ENCODE measurements around the gene IL10RB.

Gene IL10RB

GRCh38 chr21:33266789-33267135, 595 bp downstream of the IL10RB start:
- DNase-seq (ENCODE audit: low read depth in 3 of 3), result no peak

DNA sequence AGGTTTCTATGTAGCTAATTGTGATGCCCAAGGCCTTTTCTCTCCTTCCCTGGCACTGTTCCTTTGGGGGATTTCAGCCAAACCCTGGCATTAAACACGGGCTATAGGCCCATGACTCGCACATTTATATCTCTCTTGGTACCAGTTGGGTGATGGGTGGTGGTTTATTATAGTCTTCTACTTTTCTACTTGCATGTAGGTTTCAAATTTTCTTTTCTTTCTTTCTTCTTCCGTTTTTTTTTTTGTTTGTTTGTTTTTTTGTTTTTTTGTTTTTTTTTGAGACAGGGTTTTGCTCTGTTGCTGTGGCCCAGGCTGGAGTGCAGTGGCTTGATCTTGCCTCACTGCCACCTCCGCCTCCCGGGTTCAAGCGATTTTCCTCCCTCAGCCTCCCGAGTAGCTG, 1.1 kb downstream of the IL10RB start:
- DNase-seq (ENCODE audit: low read depth in 3 of 3), result no peak

GRCh38 chr21:33268393-33268736, 2.2 kb downstream of the IL10RB start:
- DNase-seq (ENCODE audit: low read depth in 3 of 3), result no peak

DNA sequence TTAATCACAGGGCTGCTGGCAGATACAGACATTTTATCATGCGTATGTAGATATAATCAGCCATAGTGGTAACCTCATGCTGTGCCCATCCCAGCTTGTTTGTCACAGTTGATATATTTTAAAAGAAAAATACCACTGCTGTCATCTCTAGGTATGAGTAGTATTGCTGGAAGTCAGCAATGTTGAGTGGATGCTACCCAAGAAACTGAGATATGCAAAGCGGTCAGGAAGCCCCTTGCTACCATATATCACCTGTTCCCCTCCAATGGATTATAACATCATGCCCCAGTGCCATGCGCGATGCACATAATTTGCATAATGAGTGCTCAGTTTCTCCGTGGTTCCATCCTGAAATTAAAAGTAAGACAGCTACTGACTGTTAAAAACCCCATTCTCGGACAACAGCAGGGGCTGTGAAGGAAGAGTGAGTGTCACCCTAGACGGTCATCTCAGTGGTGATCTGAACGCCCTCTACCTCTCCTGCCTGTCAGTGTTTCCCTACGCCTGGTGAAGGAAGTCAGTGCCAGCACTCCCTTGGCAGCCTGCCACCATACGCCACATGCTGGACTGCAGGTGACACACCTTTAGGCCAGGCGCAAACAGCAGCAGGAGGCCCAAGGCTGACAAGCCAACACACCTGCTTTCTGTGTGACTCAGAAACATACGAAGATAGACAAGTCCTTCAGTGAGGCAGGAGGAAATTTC, 2.7 kb downstream of the IL10RB start:
- peak in 1 of 3 experiments; percentile 17 for DNase-seq (ENCODE audit: low read depth in 3 of 3)

DNA sequence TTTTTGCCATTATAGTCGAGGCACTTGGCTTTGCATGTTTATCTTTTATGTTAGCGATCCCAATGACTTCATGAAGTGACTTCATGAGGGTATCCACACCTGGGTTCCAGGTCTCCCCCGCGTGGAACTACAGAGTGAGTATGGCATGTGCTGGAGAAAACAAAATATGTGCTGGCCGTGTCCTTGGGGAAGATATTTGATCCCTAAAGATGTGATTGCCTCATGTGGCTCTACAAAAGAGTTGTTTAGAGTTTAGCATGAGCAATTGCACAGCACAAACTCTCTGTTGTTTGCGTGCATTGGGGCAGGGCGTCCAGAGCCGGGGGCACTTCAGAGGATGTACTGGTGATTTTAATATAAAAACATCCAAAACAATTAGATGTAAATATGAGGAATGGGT, 4.8 kb downstream of the IL10RB start:
- no peak for DNase-seq (ENCODE audit: low read depth in 3 of 3)

DNA sequence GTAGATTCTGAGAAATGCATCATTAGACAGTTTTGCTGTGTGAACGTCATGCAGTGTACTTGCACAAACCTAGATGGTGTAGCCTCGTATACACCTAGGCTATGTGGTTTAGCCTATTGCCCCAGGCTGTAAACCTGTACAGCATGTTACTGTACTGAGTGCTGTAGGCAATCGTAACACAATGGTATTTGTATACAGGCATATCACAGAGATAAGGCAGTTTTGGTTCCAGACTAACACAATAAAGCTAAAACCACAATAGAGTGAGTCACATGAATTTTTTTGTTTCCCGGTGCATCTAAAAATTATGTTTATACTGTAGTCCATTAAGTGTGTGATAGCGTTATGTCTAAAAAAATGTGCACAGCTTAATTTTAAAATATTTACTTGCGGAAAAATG, 6.9 kb downstream of the IL10RB start:
- no peak for DNase-seq (ENCODE audit: low read depth in 3 of 3)

GRCh38 chr21:33278721-33279120, 12.6 kb downstream of the IL10RB start:
- no peak for DNase-seq (ENCODE audit: low read depth in 3 of 3)

GRCh38 chr21:33279330-33279820, 13.2 kb downstream of the IL10RB start:
- DNase-seq (ENCODE audit: low read depth in 3 of 3), result no peak

DNA sequence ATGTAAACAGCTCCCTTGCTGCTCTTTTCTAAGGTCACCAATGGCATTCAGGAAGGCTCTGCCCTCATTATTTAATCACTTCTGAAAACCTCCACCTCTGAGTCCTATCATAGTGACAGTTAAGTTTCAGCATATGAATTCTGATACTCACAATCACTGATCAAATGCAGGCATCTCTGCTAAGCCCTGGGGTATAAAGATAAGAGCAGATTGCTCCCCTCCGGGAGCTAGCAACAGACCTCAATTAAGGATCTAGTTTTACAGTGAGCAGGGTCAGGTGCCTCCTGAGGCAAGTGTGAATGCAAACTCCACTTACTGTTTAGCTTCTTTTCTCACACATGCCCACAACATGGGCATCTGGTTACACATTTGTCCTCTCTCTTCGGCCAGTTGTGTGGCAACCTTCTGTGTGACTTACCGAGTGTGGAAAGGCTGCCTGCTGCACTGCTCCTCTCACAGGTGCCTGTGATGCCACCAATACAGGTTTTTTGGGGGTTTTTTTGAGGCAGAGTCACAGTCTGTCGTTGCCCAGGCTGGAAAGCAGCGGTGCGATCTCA, 15.0 kb downstream of the IL10RB start:
- no peak for DNase-seq (ENCODE audit: low read depth in 3 of 3)

GRCh38 chr21:33283203-33283602, 17.0 kb downstream of the IL10RB start:
- no peak for DNase-seq (ENCODE audit: low read depth in 3 of 3)

- no peak for DNase-seq (ENCODE audit: low read depth in 3 of 3)
Measured at GRCh38 chr21:33286076-33286475, 19.9 kb downstream of the IL10RB start.

DNA sequence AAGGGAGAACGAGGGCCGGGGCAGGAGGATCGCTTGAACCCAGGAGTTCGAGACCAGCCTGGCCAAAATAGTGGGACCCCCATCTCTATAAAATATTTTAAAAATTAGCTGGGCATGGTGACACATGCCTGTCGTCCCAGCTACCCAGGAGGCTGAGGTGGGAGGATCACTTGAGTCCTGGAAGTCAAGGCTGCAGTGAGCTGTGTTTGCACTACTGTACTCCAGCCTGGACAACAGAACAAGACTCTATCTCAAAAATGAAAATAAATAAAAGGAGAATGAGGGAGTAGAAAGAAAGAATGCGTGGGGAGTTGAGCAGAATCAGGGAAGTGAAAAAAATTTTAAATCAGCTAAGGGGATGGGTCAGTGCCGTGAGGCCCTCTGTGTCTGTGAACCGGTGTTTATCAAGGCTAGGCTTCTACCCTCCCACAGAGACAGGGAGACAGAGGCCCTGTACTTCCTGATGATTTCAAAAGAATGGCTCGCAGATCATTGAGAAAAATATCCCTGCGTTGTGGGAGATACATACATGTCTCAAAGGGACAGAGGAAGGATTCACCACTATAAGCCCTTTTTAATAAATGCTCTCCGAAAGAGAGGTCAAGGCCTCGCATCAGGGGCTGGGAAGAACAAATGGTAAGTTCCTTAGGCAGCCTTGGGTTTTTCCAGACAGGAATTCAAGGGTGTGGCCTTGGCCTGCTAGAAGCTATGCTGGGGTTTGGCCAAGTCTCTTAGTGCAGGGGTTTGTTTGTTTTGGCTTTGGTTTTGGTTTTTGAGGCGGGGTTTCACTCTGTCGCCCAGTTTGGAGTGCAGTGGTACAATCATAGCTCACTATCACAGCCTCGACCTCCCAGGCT, 20.7 kb downstream of the IL10RB start:
- no peak for DNase-seq (ENCODE audit: low read depth in 3 of 3)

DNA sequence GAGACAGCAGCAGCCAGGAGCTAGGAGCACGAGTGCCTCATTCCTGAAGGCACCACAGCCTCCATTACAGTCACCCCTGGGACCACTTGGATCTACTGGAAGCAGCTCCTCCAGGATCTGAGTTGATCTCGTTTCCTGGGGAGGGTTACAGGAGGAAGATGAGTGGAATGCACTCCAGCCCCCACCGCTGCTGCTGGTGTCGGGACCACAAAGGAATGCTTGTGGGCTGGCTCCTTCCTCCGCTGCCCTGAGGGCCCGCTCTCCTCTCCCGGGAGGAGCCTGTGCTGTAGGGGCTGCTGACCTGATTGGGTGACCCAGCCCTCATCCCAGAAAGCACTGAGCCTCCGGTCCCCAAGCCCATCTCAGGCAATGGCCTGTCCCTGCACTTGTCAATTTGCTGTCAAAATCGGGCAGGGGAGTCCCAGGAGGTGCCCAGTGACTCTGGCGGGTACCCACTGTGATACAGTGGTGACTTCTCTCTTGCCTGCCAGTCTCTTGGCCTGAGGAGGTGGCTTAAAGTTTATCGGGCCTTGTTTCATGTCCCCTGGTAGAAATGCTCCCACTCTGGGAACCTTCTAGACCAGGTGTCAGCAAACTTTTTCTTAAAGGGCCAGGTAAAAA, 23.1 kb downstream of the IL10RB start:
- DNase-seq (ENCODE audit: low read depth in 3 of 3), result no peak

DNA sequence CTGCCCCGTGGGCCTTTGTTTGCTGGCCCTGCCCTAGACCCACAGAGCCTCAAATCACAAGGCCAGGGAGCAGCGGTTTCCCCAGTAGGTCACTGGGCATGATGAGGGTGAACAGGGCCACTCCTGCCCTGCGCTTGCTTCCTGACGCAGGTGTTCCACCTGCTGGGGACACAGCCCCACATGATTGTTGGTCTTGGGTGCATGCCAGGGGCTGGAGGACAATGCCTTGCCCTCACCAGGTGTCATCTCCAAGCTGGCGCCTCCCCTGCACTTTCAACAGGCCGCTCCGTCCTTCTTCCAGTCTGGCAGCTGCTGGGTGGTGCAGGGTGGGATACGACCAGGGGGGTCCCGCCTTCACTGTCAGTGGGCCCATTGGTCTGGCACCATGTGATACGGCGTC, 24.3 kb downstream of the IL10RB start:
- no peak for DNase-seq (ENCODE audit: low read depth in 3 of 3)

DNA sequence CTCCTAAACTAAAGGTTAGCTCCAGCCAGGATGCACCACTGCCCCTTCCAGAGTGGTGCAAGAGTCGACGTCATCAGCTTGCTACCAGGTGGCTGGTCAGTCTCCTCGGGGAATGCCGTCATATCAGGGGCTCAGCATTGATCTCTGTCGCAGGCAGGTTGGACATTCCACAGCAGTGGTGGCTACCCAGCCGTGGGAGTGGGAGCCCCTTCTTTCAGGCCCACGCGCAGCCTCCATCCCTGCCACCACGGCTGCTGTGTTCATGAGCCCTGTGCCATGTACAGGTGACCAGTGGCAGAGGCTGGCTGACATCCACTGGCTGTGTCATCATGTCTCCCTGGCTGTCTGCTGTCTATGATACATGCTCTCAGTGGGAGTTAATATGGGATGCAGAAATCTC, 25.5 kb downstream of the IL10RB start:
- no peak for DNase-seq (ENCODE audit: low read depth in 3 of 3)

DNA sequence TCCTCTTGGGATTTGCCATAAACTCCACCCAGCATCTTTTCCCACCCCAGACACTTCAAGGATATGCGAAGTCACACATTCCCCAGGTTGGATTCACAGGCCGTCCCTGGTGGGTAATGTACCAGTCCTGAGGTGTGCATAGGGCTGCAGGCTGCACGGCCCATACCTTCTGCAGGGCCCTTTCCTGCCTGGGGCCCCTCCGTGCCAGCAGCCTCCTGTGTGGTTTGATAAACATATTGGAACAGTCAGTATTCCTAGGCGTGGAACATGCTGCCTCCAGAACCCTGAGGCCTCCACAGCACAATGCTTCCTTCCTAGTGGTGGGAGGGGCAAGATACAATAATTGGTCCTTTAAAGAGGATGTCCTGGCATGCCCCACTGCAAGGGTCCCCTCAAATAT, 26.6 kb downstream of the IL10RB start:
- DNase-seq (ENCODE audit: low read depth in 3 of 3), result no peak

- no peak for DNase-seq (ENCODE audit: low read depth in 3 of 3)
Measured at GRCh38 chr21:33293136-33293535, 27.0 kb downstream of the IL10RB start.

GRCh38 chr21:33293811-33294216, 27.6 kb downstream of the IL10RB start:
- DNase-seq (ENCODE audit: low read depth in 3 of 3), result no peak

GRCh38 chr21:33296156-33296555, 30.0 kb downstream of the IL10RB start:
- DNase-seq (ENCODE audit: low read depth in 3 of 3), result no peak

DNA sequence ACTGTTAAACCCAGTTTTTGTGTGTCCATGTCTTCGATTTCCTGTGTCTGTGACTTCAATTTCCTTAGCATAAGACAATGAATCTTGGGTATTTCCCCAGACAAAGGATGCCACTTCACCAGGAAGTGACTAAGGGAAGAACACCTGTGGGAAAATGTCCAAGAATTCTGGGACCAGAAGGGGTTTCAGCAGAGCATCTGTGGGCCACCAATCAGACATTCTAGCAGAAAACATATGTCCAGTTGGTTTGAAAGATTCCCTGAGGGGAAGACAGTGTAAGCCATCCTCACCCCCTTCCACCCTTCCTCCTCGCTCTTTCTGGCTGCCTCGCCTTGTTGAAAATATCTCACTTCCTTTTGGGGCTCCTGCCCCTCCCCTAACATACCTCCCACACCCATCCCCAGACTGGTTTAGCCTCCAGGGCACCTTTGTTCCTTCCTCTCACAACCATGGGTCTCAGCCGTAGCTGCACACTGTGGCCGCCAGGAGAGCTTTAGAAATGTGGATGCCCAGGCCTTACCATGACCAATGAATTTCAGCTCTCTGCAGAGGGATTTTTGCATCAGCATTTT, 33.1 kb downstream of the IL10RB start:
- DNase-seq (ENCODE audit: low read depth in 3 of 3), result peak in 2 of 3 experiments; percentile 11 to 16

GRCh38 chr21:33300701-33301631, 34.8 kb downstream of the IL10RB start:
- DNase-seq (ENCODE audit: low read depth in 3 of 3), result no peak

All from stimulated activated CD4-positive, alpha-beta T cell treated with anti-CD3 and anti-CD28 coated beads, TNF-alpha, amount 100 ng/mL, for 4 hours (primary cell).